Epithelial cell of esophagus (primary cell): ENCODE data around the gene KCNK4.

Source experiments
- DNase-seq: peaks from one replicate; pipeline ENCODE4 v3.0.0; 2010; ENCODE audit warnings: low read depth
- H3K4me3 ChIP-seq: 2 replicates; pipeline ENCODE4 v1.5.1; 2011; ENCODE audit warnings: mild to moderate bottlenecking, low read length, control low read depth
- CTCF ChIP-seq: IDR thresholded peaks from 2 replicates; pipeline ENCODE4 v1.5.1; 2011; ENCODE audit warnings: low read depth, mild to moderate bottlenecking, low read length, control low read depth, inconsistent platforms; ENCODE audit not compliant: insufficient read depth; ENCODE audit errors: missing control alignments

The KCNK4 gene

DNA sequence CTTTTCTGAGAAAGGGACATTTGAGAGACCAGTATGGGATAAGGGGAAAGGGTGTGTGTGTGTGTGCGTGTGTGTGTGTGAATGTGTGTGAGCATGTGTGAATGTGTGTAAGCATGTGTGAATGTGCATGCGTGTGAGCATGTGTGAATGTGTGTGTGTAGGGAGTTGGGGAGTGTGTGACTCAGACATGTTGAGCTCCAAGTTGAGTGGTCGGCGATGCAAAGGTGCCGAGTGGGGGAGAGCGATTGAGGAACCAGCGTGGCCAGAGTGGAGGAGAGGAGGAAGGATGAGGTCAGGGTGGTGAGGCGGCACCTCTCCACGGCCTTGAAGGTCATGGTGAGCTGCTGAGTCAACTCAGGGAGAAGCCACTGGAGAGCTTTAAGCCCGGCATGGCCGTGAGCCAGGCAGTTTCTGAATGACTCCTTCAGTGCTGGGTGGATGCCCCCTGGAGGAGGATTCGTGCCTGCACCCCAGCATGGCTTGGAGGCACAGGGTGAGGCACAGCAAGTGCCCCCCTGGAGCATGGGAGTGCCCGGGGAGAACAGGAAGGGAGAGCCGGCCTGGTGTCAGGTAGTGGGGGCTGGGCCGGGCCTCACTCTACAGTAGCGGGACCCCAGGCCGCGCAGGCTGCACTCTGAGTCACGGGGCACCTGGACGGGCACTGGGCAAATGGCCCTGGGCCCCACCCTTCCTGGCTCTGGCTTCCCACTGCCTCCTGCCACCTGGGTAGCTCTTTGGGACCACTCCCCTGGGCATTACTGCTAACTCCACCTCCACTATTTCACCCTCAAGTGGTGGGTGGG lies 40.7 kb downstream of the KCNK4 start:
- no peak overlapping the region for H3K4me3 ChIP-seq
- DNase-seq, result peak; percentile 93
- TF ChIP-seq CTCF, result peak; percentile 81

GRCh38 chr11:64333556-64333955 lies 42.5 kb downstream of the KCNK4 start:
- TF ChIP-seq CTCF, result no peak
- H3K4me3 ChIP-seq, result no peak overlapping the region
- DNase-seq, result no peak

GRCh38 chr11:64334764-64335735 lies 43.9 kb downstream of the KCNK4 start:
- peak; percentile 8 for TF ChIP-seq CTCF
- no peak overlapping the region for H3K4me3 ChIP-seq
- DNase-seq, result peak; percentile 99

- no peak for TF ChIP-seq CTCF
- no peak overlapping the region for H3K4me3 ChIP-seq
- no peak for DNase-seq
These were observed 46.6 kb downstream of the KCNK4 start for GRCh38 chr11:64337538-64338249.

GRCh38 chr11:64338716-64339115 lies 47.6 kb downstream of the KCNK4 start:
- TF ChIP-seq CTCF, result no peak
- no peak overlapping the region for H3K4me3 ChIP-seq
- no peak for DNase-seq

GRCh38 chr11:64339286-64339685 lies 48.2 kb downstream of the KCNK4 start:
- DNase-seq, result peak; percentile 29
- H3K4me3 ChIP-seq, result no peak overlapping the region
- TF ChIP-seq CTCF, result no peak
